Measurements from ENCODE around the gene FLT1.

Gene FLT1

DNA sequence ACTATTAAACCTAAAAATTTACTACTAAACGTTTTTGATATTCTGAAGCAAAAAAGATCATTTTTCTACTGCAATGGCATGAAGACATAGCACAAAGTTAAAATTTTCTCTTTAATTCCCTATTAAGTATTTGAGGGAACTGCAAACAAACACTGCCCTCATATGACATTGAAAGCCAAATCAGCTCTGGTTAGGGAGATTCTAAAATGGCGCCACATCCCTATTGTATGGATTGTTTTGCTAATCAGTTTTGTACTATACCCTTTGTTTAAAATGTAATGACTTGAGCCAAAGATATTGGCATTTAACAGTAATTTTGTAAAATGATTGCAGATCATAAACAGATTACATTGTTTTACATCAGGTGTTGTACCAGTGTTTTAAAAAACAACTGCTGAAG lies 65.8 kb downstream of the FLT1 start:
- DNase-seq (ENCODE audit: low read depth in 1 of 2, low spot score in 1 of 2) = no peak

- no peak for DNase-seq (ENCODE audit: low read depth in 1 of 2, low spot score in 1 of 2)
Measured at GRCh38 chr13:28426381-28426780, 68.5 kb downstream of the FLT1 start.

GRCh38 chr13:28425793-28426192 lies 69.1 kb downstream of the FLT1 start:
- DNase-seq (ENCODE audit: low read depth in 1 of 2, low spot score in 1 of 2) = no peak

GRCh38 chr13:28424541-28424940 lies 70.4 kb downstream of the FLT1 start:
- no peak for DNase-seq (ENCODE audit: low read depth in 1 of 2, low spot score in 1 of 2)

DNA sequence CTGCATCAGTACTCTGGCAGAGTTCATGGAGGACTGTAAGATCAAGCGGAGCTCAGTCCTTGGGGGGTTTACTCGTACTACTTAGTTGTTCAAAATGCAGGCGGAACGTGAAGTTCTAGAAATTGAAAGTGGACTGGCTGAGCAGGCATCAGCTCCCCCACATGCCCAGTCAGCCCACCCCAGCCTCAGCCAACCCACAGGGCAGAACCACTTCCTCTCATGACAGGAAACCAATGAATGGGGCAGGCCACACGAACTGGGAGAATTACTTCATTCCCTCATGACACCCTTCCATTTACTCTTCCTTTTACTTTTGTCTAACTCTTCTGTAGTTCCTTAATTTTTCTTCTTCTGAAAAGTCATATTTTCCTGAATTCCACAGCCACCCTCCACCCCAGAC lies 71.9 kb downstream of the FLT1 start:
- DNase-seq (ENCODE audit: low read depth in 1 of 2, low spot score in 1 of 2) = no peak

GRCh38 chr13:28421676-28422410 lies 73.1 kb downstream of the FLT1 start:
- DNase-seq (ENCODE audit: low read depth in 1 of 2, low spot score in 1 of 2) = no peak

DNA sequence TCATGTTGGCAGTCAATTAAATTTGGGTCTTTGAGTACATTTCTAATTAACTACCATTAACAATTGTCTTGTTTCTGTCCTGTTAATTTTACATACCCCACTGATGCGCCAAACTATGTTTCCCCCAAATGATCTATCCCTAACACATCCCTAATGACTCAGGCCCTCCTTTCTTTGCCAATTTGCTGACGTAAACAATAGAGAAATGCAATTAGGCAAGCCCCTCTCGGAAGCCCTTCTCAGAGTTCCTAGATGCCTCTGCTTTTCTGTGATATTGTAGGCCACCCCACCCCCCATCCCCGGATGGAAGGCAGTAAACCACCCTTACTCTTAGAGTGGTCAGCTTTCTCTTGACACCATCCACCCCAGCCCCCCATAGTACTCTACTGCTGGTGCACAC lies 74.2 kb downstream of the FLT1 start:
- DNase-seq (ENCODE audit: low read depth in 1 of 2, low spot score in 1 of 2) = no peak

DNA sequence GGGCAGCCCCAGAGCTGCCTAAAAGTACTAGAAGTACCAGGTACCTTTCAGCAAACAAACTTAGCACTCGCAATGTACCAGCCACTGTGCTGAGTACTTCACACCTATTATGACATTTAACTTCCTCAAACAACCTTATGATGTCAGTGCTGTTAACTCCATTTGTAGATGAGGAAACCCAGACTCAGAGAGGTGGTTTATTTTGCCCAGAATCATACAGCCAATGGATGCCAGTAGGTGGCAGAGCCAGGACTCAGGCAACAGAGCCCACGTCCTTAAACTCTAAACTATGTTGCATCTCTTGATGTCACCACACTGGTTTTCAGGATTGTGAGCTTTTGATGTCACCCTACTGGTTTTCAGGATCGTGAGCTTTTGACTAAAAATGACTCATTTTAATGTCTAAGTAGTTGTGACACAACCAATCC lies 78.9 kb downstream of the FLT1 start:
- no peak for DNase-seq (ENCODE audit: low read depth in 1 of 2, low spot score in 1 of 2)

DNA sequence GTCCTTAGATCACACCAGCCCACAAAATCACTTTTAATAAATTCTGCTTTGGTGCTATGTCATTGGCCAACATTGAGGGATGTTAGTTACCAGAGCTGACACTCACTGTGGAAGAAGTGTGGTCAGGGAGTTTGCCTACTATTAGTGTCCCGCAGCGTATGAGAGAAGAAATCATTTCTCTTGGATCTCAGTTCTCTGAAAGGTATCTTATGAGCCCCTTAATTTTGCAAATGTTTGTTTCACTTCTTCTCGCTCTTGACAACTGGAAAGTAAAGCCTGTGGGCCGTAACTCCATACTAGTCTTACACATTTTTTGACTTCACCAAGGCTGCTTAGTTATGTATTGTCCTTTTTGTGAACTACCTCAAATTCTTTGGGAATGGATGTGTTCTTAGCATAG lies 80.9 kb downstream of the FLT1 start:
- no peak for DNase-seq (ENCODE audit: low read depth in 1 of 2, low spot score in 1 of 2)

DNA sequence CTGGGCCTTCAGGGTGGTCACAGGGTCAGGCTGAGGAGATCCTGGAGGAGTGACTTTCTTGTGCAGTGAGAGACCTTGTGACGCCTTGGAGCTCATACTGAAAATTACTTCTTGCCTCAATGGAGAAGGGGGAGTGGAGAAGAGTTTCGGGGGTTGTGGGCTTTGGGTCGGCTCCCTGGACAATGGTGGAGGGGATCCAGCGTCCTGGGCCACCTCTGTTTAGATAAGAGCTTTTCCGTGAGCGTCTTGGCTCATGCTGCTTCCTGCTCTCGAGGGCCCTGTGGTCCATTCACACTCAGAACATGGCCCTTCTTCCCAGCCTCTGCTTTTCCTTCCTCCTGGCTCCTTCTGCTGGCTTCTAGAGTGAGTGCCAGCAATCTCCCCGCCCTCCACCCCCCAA lies 81.9 kb downstream of the FLT1 start:
- no peak for DNase-seq (ENCODE audit: low read depth in 1 of 2, low spot score in 1 of 2)

- DNase-seq (ENCODE audit: low read depth in 1 of 2, low spot score in 1 of 2) = no peak
Measured at GRCh38 chr13:28411831-28412353, 83.0 kb downstream of the FLT1 start.

DNA sequence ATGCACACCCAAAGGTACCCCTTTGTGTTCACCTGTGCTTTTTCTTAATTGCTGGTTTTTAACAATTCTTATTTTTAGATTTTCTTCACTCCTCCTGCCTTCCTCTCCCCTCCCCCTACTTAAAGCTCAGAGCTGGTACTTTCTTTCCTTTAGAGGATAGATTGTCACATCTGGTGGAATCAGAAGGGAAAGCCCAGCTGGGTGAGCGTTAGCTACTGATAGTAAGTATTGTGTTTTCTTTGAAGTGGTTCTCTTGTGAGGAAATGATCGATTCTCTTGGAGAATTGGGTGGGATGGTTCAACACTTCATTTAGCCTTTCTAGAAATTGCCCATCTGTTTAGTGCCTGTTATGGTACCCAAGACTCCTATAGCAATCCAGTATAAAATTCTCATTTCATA lies 84.8 kb downstream of the FLT1 start:
- no peak for DNase-seq (ENCODE audit: low read depth in 1 of 2, low spot score in 1 of 2)

DNA sequence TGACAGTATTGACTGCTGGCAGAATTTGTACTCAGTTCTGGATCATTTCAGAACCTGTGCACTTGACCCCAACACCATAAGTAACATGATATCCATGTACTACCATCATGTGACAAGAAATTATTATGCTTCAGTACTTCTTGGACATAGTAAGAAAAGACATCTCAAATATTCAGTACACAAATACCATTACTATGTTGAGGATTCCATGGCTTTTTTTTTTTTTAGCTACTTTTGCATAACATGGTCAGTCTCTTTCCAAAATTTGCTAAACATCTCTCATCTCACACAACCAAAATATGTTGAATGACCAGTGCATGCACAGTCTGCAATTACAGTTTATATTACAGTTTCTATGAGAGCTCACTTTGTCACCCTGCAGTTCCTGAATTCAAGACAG lies 85.3 kb downstream of the FLT1 start:
- DNase-seq (ENCODE audit: low read depth in 1 of 2, low spot score in 1 of 2) = no peak

DNA sequence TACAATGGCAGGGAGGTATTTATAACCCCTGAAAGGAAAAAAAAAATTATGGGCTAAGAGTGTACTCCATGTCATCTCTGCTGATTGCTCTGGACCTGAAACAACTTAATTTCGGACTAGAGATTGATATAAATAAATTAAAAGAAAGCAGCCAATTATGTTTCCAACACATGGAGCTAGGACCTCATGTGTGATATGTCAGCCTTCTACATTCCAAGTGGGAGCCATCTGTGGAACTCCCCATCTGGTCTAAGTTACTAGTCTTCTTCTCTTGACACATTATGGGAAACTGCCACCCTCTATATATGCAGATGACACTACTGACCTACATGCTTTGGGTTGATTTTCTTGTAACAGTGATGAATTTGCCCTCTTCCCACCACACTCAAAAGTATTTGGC lies 86.1 kb downstream of the FLT1 start:
- no peak for DNase-seq (ENCODE audit: low read depth in 1 of 2, low spot score in 1 of 2)

- DNase-seq (ENCODE audit: low read depth in 1 of 2, low spot score in 1 of 2) = no peak
Measured at GRCh38 chr13:28408235-28408848, 86.6 kb downstream of the FLT1 start.

- DNase-seq (ENCODE audit: low read depth in 1 of 2, low spot score in 1 of 2) = no peak
Measured at GRCh38 chr13:28406733-28407266, 88.1 kb downstream of the FLT1 start.

DNA sequence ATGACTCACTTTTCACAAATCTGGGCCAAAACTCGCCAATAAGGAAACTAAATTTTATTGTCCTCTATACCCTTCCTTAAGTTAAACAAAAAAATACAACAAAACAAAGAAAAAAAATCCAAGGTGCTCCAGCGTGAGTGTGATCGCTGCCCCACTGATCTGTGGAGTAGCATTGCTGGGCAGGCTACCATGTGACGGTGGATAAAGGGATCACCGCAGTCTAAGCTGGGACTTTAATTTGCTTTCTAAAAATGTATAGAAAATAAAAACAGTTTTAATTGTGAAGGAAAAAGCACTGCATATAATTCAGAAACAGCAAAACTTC lies 92.9 kb downstream of the FLT1 start:
- no peak for DNase-seq (ENCODE audit: low read depth in 1 of 2, low spot score in 1 of 2)

DNA sequence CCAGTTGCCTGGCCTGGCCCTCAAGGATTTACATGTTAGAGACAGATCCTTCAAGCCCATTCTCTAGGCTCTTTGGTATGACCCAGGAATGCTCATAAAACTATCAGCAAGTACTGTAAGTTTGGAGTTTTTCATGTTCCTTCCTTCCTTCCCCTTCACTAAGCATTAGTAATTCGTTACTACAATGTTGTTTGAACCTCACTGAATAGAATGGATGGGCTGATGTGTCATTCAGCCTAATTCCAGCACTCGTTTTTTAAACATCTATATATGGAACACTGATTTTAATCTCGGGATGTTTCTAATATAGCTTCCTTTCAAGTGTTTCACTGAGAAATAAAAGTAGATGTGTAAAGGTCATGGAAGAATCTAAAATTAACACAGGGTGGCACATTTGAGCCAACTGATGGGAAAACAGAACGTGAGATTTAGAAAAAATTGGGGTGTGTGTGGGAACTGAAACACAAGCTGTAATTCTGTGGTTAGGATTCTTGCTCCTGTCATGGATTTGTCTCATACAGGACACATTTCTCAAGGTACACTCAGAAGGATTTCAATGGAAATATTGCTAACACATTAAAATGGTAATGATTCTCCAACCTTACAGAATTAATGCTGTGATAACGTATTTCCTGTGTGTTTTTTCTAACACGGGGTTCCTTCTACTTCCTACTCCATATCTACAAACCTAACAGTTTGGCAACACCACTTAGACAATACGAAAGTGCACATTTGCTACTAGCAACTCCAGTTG lies 93.4 kb downstream of the FLT1 start:
- DNase-seq (ENCODE audit: low read depth in 1 of 2, low spot score in 1 of 2) = no peak

DNA sequence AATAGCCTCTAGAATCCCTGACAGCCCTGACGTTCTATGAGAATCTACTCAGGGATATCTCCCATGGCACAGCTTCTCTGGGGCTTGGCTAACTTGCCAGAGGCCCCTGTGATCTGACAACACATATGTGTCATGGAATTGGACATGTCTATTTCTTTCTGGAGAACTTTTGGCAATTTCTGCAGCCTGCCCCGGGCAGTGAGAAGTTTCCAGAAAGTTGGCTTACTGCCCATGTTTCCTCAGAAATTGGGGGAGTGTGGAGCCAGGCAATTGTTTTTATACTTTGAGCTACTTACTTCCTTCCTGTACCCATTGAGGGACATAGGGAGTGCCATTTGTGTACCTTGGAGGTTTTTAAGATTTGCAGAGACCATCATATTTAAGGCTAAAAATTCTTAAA lies 98.9 kb downstream of the FLT1 start:
- DNase-seq (ENCODE audit: low read depth in 1 of 2, low spot score in 1 of 2) = no peak

DNA sequence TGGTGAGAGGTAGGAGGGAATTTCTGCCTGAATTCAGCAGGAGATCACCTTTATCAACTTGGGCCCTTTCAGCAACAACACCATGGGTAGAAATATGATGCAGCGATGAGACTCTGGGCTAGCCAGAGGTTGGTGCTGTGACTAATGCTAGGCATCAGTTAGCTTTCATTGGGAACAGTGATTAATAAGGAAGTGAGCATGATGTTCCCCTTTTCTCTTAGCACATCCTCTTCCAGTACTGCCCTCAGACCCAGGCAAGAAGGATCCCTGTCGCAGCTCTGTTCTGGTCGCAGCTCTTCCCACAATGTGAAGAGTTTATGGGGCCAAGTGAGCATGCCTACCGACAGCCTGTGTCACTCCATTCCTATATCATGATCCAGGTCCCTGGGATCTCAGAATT lies 100.5 kb downstream of the FLT1 start:
- no peak for DNase-seq (ENCODE audit: low read depth in 1 of 2, low spot score in 1 of 2)

DNA sequence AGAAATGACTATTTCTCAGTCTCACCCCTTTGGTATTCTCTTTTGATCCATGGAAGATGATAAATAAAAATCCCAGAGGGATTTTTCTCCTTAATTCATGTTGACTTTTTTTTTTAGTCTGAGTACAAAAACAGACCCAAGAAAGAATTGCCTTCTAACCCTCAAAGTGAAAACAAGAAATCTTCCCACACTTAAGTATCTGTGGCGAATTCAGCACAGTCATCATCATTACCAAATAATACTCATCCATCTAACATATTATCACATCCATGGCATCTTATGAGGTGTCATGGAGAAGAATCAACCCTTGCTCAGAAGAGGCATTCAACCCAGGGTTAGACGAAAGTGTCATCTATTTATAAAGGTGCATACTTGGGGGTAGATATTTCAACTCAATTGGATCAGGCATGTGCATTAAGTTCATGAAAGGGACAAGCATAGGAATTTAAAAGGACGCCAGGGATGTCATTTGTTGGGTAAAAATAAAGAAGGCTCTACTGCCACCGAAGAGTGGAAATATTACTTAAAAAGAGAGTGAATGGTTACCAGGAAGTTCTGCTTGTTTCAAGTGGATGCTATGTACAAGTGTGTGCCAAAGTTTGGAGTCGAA lies 101.9 kb downstream of the FLT1 start:
- DNase-seq (ENCODE audit: low read depth in 1 of 2, low spot score in 1 of 2) = no peak

GRCh38 chr13:28392428-28392827 lies 102.5 kb downstream of the FLT1 start:
- DNase-seq (ENCODE audit: low read depth in 1 of 2, low spot score in 1 of 2) = no peak
